WI38 (cell line): ENCODE results near the gene CD38.

Experiments used
- H3K4me3 ChIP-seq: 2 replicates; pipeline ENCODE4 v1.5.1; 2011; ENCODE audit warnings: low read depth, mild to moderate bottlenecking, control low read depth, low read length
- CTCF ChIP-seq: IDR thresholded peaks from 2 replicates; pipeline ENCODE4 v1.5.1; 2012; ENCODE audit warnings: low read depth, mild to moderate bottlenecking, control low read depth, low read length

Gene CD38

GRCh38 chr4:15805583-15806517, 27.7 kb downstream of the CD38 start:
- H3K4me3 ChIP-seq = no peak overlapping the region
- TF ChIP-seq CTCF = peak; percentile 47

- TF ChIP-seq CTCF = no peak
- no peak overlapping the region for H3K4me3 ChIP-seq
Observed at GRCh38 chr4:15809058-15809457, 30.9 kb downstream of the CD38 start.

GRCh38 chr4:15809466-15809865, 31.3 kb downstream of the CD38 start:
- H3K4me3 ChIP-seq = no peak overlapping the region
- TF ChIP-seq CTCF = no peak

- no peak overlapping the region for H3K4me3 ChIP-seq
Observed at GRCh38 chr4:15811703-15812337, 33.7 kb downstream of the CD38 start.

GRCh38 chr4:15832523-15833451, 54.7 kb downstream of the CD38 start:
- H3K4me3 ChIP-seq = no peak overlapping the region
- TF ChIP-seq CTCF = no peak

More at GRCh38 chr4:15811703-15812337, 33.7 kb downstream of the CD38 start:
- TF ChIP-seq CTCF = no peak

GRCh38 chr4:15833801-15834200, 55.7 kb downstream of the CD38 start:
- no peak for TF ChIP-seq CTCF
- no peak overlapping the region for H3K4me3 ChIP-seq
